A549 (cell line): ENCODE results near the gene VPS26A. TPM values are rescaled to one million over a fixed set of nuclear protein-coding genes. Genes with fewer than 3 reads are reported as not detected.

Source experiments
- ATAC-seq, 2 experiments: fragments of 200-7000 bp in 1 of 2; fragments of >200 bp in 1 of 2; cut with Nextera tagmentation in 1 of 2; cut with Tn5 transposase in 1 of 2; 3 replicates each; pipeline versions ENCODE4 v1.8.0 to v1.9.1; 2018 to 2020; ENCODE audit warnings: mild to moderate bottlenecking in 1 of 2, moderate library complexity in 1 of 2
- CTCF ChIA-PET: fragments of 300-600 bp; sonication (Branson Sonifier 250); formaldehyde crosslinking; extraction: SDS; loops from one replicate; lab custom pipeline; 2021; ENCODE audit warnings: antibody characterized with exemption, inconsistent platforms; lab: Yijun Ruan, JAX
- POLR2A ChIA-PET: fragments of 350-600 bp; formaldehyde crosslinking; extraction: SDS; loops from one replicate; lab custom pipeline; 2021; ENCODE audit warnings: antibody characterized with exemption, inconsistent platforms; lab: Yijun Ruan, JAX
- DNase-seq, 2 experiments: peaks; one replicate each; pipeline versions ENCODE4 v3.0.0 to v3.0.0-alpha.2; 2011 to 2016; ENCODE audit warnings: low read depth in 1 of 2, low spot score in 1 of 2
- FAIRE-seq: peaks from 2 replicates; lab custom pipeline; 2011; peaks lifted over from hg19 to GRCh38; lab: Jason Lieb, UNC
- H3K27ac ChIP-seq, 2 experiments: fragments of >200 bp; sonication (Bioruptor Twin); formaldehyde crosslinking; 3 replicates each; pipeline ENCODE4 v1.5.1; 2016 to 2017
- H3K4me1 ChIP-seq: fragments of >200 bp; sonication (Bioruptor Twin); formaldehyde crosslinking; 3 replicates; pipeline ENCODE4 v1.6.1; 2016
- H3K4me2 ChIP-seq: fragments of >200 bp; sonication (Bioruptor Twin); formaldehyde crosslinking; 3 replicates; pipeline ENCODE4 v1.6.1; 2016
- H3K4me3 ChIP-seq: fragments of >200 bp; sonication (Bioruptor Twin); formaldehyde crosslinking; 3 replicates; pipeline ENCODE4 v1.5.1; 2016
- H3K9me3 ChIP-seq: fragments of >200 bp; sonication (Bioruptor Twin); formaldehyde crosslinking; 3 replicates; pipeline ENCODE4 v1.6.1; 2016
- BCL3 ChIP-seq: fragments of >200 bp; sonication (Bioruptor Twin); formaldehyde crosslinking; IDR thresholded peaks from 3 replicates; pipeline ENCODE4 v1.6.1; 2016
- BHLHE40 ChIP-seq: IDR thresholded peaks from 2 replicates; pipeline ENCODE4 v1.6.1; 2012; ENCODE audit warnings: low read depth, low read length, inconsistent platforms
- CBX8 ChIP-seq: fragments of 200-600 bp; sonication (generic); IDR thresholded peaks from 2 replicates; pipeline ENCODE4 v1.6.1; 2016
- CEBPB ChIP-seq, 2 experiments: fragments of >200 bp in 1 of 2; sonication (Bioruptor Twin) in 1 of 2; formaldehyde crosslinking in 1 of 2; IDR thresholded peaks; 2 replicates each; pipeline ENCODE4 v1.6.1; 2012 to 2016
- CHD2 ChIP-seq: fragments of 150-350 bp; IDR thresholded peaks from 2 replicates; pipeline ENCODE4 v1.6.1; 2014; ENCODE audit warnings: low read length; ENCODE audit not compliant: partially characterized antibody
- EHMT2 ChIP-seq: fragments of 200-600 bp; sonication (generic); IDR thresholded peaks from 2 replicates; pipeline ENCODE4 v1.6.1; 2016; ENCODE audit warnings: antibody characterized with exemption, low read depth, mild to moderate bottlenecking, moderate library complexity
- EP300 ChIP-seq, 2 experiments: fragments of >200 bp; sonication (Bioruptor Twin); formaldehyde crosslinking; IDR thresholded peaks; 2 replicates in 1 of 2; 3 replicates in 1 of 2; pipeline ENCODE4 v1.6.1; 2016 to 2017
- FOSB ChIP-seq: fragments of 250-450 bp; sonication (Bioruptor Pico); IDR thresholded peaks from 2 replicates; pipeline ENCODE4 v1.5.0; 2020; ENCODE audit warnings: mild to moderate bottlenecking, moderate library complexity
- FOSL2 ChIP-seq, 2 experiments: fragments of 450-650 bp in 1 of 2; fragments of >200 bp in 1 of 2; sonication (Bioruptor Twin) in 1 of 2; formaldehyde crosslinking; IDR thresholded peaks; 2 replicates each; pipeline versions ENCODE4 v1.5.0 to v1.6.1; 2016 to 2020; ENCODE audit warnings: mild to moderate bottlenecking in 1 of 2, moderate library complexity in 1 of 2
- HDAC2 ChIP-seq: fragments of 200-600 bp; sonication (generic); IDR thresholded peaks from 2 replicates; pipeline ENCODE4 v1.6.1; 2016
- JUNB ChIP-seq: fragments of >200 bp; sonication (Bioruptor Twin); formaldehyde crosslinking; IDR thresholded peaks from 2 replicates; pipeline ENCODE4 v1.6.1; 2016
- KDM1A ChIP-seq: fragments of 200-600 bp; sonication (generic); IDR thresholded peaks from 2 replicates; pipeline ENCODE4 v1.6.1; 2016; ENCODE audit warnings: low read depth, mild to moderate bottlenecking
- KDM5A ChIP-seq: fragments of 200-600 bp; sonication (generic); IDR thresholded peaks from 2 replicates; pipeline ENCODE4 v1.6.1; 2016; ENCODE audit warnings: antibody characterized with exemption, mild to moderate bottlenecking
- MAFK ChIP-seq: fragments of 450-650 bp; IDR thresholded peaks from 2 replicates; pipeline ENCODE4 v1.6.1; 2014; ENCODE audit not compliant: partially characterized antibody
- MYC ChIP-seq: IDR thresholded peaks from 2 replicates; pipeline ENCODE4 v1.6.1; 2012; ENCODE audit warnings: mild to moderate bottlenecking, inconsistent platforms, low read length, improper control_type of control experiment, borderline replicate concordance
- NPAS2 ChIP-seq: fragments of 250-450 bp; sonication (Bioruptor Pico); IDR thresholded peaks from 2 replicates; pipeline ENCODE4 v1.8.0; 2022; ENCODE audit warnings: mild to moderate bottlenecking, moderate library complexity, borderline replicate concordance
- POLR2A ChIP-seq: IDR thresholded peaks from 2 replicates; pipeline ENCODE4 v1.6.1; 2012; ENCODE audit warnings: mild to moderate bottlenecking, low read length
- RFX5 ChIP-seq: fragments of 450-650 bp; IDR thresholded peaks from 2 replicates; pipeline ENCODE4 v1.7.1; 2014; ENCODE audit warnings: antibody characterized with exemption, mild to moderate bottlenecking, moderate library complexity
- SMC3 ChIP-seq: fragments of >200 bp; sonication (Bioruptor Twin); formaldehyde crosslinking; IDR thresholded peaks from 3 replicates; pipeline ENCODE4 v1.6.1; 2018; ENCODE audit warnings: inconsistent platforms
- TFCP2L1 ChIP-seq: fragments of 250-450 bp; sonication (Bioruptor Pico); IDR thresholded peaks from 2 replicates; pipeline ENCODE4 v1.5.0; 2021; ENCODE audit warnings: mild to moderate bottlenecking
- TP53 ChIP-seq: fragments of 250-450 bp; sonication (Bioruptor Pico); IDR thresholded peaks from 2 replicates; pipeline ENCODE4 v1.5.0; 2021; ENCODE audit warnings: mild to moderate bottlenecking, moderate library complexity
- USF2 ChIP-seq: fragments of 450-650 bp; IDR thresholded peaks from 2 replicates; pipeline ENCODE4 v1.6.1; 2014; ENCODE audit warnings: antibody characterized with exemption
- WGBS: methylation state at CpG from one replicate; pipeline ENCODE4 v1.1.6; 2017; ENCODE audit errors: missing lambda C conversion rate; 5-methylcytosine and 5-hydroxymethylcytosine counted together
- polyA plus RNA-seq, 4 experiments: library from polyadenylated mRNA; depleted of rRNA in 3 of 4; stranded (reverse); fragments of >200 nt; fragmentation: RNase III in 1 of 4; extraction: RNeasy Plus Mini Kit Qiagen cat#74134 plus additional on column Dnase treatment in 1 of 4; gene quantifications; 2 replicates in 3 of 4; 3 replicates in 1 of 4; pipeline ENCODE4 v1.2.3, GENCODE V29; 2011 to 2017
- TF ChIP-seq, protein P1 (sequence below): fragments of 250-450 bp; sonication (Bioruptor Pico); IDR thresholded peaks from 2 replicates; pipeline ENCODE4 v1.5.0; 2021; ENCODE audit warnings: mild to moderate bottlenecking, moderate library complexity, borderline replicate concordance

VPS26A gene
- polyA plus RNA-seq, 2 of the 4 experiments (the other 2 are of a cell fraction), result 52.6 to 62.6 TPM

DNA sequence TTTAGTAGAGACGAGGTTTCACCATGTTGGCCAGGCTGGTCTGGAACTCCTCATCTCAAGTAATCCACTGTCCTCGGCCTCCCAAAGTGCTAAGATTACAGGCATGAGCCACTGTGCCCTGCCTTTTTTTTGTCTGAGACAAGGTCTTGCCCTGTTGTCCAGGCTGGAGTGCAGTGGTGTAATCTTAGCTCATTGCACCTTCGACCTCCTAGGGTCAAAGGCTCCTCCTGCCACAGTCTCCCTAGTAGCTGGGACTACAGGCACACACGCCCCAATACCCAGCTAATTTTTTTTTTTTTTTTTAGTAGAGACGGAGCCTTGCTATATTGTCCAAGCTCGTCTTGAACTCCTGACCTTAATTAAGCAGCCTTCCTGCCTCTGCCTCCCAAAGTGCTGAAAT, 29.2 kb downstream of the VPS26A start (continued):
- no peak for TF ChIP-seq TFCP2L1 (CRISPR knock-in tag)
- no peak for TF ChIP-seq KDM5A
- TF ChIP-seq SMC3, result no peak
- no peak for TF ChIP-seq JUNB
- TF ChIP-seq RFX5, result no peak

DNA sequence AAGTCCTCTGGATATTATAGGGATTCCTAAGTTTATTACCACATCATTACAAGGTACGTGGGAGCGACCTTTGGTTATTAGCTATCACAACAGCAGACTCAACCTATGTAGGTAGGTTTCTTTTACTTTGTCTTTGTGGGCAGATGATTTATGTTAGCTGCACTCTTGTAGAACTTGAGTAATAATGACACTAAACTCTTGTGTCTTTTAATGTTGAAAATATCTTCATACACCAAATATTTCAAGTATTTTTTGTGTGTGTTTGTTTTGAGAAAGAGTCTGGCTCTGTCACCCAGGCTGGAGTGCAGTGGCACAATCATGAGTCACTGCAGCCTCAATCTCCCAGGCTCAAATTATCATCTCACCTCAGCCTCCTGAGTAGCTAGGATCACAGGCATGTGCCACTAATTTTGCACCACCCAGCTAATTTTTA, 36.8 kb downstream of the VPS26A start:
- Histone ChIP-seq H3K27ac (peak overlapping the region in 1 of 2 experiments; percentile 60; a peak in 4 of 6 replicates), H3K4me3 (no peak overlapping the region), H3K4me2 (peak overlapping the region; percentile 29), H3K4me1 (peaks cover 11% of the 10 kb centered on the region), H3K9me3 (no peaks in the 10 kb centered on the region)
- ChIA-PET POLR2A (no interaction called here), CTCF (interaction anchor here (0.9 to 1.2 kb wide), 3 partner anchors 29 to 156 kb away, joined by 3 read pairs; no protein-coding TSS in a partner anchor)
- 49% methylated on average over 2 of the region's 2 CpGs for WGBS
- DNase-seq (peak in 1 of 2 experiments; percentile 29), FAIRE-seq (no peak), ATAC-seq (peak; percentile 75 to 81)
- no peak for TF ChIP-seq RFX5
- 0 out of 5 replicates have a peak, but pooled peaks of 1 of the 2 experiments have one; percentile 6 for TF ChIP-seq EP300 (IDR thresholded peaks at IDR 0.05)
- TF ChIP-seq CEBPB (IDR thresholded peaks at IDR 0.05), result peak; percentile 16 to 41; a peak in 1 of 4 replicates
- no peak for TF ChIP-seq FOSL2 (IDR thresholded peaks at IDR 0.05)
- peak; percentile 59 for TF ChIP-seq FOSL2 (CRISPR knock-in tag; IDR thresholded peaks at IDR 0.05)

GRCh38 chr10:69168493-69168892, 44.5 kb downstream of the VPS26A start:
- Histone ChIP-seq H3K4me2 (no peak overlapping the region), H3K4me3 (no peak overlapping the region), H3K4me1 (no peaks in the 10 kb centered on the region), H3K9me3 (no peaks in the 10 kb centered on the region), H3K27ac (no peak overlapping the region)
- POLR2A ChIA-PET, result no interaction called here
- FAIRE-seq, result no peak
- 93% methylated on average over 4 of the region's 4 CpGs for WGBS
- no peak for DNase-seq
- TF ChIP-seq TP53 (no peak), KDM1A (no peak), NPAS2 (CRISPR knock-in tag) (no peak), BCL3 (no peak), USF2 (no peak), CBX8 (no peak), HDAC2 (no peak), BHLHE40 (no peak), CHD2 (no peak), POLR2A (no peak), FOSB (CRISPR knock-in tag) (no peak), MAFK (no peak), EHMT2 (no peak), JUNB (no peak), MYC (no peak)
- TF ChIP-seq, protein P1, sequence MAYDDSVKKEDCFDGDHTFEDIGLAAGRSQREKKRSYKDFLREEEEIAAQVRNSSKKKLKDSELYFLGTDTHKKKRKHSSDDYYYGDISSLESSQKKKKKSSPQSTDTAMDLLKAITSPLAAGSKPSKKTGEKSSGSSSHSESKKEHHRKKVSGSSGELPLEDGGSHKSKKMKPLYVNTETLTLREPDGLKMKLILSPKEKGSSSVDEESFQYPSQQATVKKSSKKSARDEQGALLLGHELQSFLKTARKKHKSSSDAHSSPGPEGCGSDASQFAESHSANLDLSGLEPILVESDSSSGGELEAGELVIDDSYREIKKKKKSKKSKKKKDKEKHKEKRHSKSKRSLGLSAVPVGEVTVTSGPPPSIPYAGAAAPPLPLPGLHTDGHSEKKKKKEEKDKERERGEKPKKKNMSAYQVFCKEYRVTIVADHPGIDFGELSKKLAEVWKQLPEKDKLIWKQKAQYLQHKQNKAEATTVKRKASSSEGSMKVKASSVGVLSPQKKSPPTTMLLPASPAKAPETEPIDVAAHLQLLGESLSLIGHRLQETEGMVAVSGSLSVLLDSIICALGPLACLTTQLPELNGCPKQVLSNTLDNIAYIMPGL (CRISPR knock-in tag), result no peak
- CTCF ChIA-PET, result interaction anchor here (0.7 kb wide), 1 partner anchor 163 kb away, joined by 5 read pairs; no protein-coding TSS in a partner anchor
- no peak for ATAC-seq
